ENCODE results near the gene GPR161.

Gene GPR161

GRCh38 chr1:168096296-168097165 is 40.2 kb downstream of the GPR161 start:
- DNase-seq (no peak), ATAC-seq (replicated peaks) (no peak)
- Mint-ChIP-seq H3K27me3 (peaks cover 0 to 14% of the 10 kb centered on the region in 2 donors), H3K9me3 (no peaks in the 10 kb centered on the region), H3K4me3 (no peak overlapping the region), H3K27ac (no peak overlapping the region), H3K36me3 (ENCODE audit: insufficient read depth) (no peaks in the 10 kb centered on the region), H3K4me1 (ENCODE audit: low read depth in 2 of 2) (no peaks in the 10 kb centered on the region)

- Mint-ChIP-seq H3K4me3 (no peak overlapping the region), H3K27me3 (peaks cover 0 to 24% of the 10 kb centered on the region in 2 donors), H3K27ac (no peak overlapping the region), H3K36me3 (ENCODE audit: insufficient read depth) (no peaks in the 10 kb centered on the region), H3K9me3 (no peaks in the 10 kb centered on the region), H3K4me1 (ENCODE audit: low read depth in 2 of 2) (no peaks in the 10 kb centered on the region)
- no peak for ATAC-seq (replicated peaks)
- no peak for DNase-seq
Observed at GRCh38 chr1:168095476-168095875, 41.3 kb downstream of the GPR161 start.

- H3K9me3 Mint-ChIP-seq = no peaks in the 10 kb centered on the region
- ATAC-seq (replicated peaks) (no peak), DNase-seq (no peak)
- no peaks in the 10 kb centered on the region for H3K36me3 Mint-ChIP-seq (ENCODE audit: insufficient read depth)
- H3K4me1 Mint-ChIP-seq (ENCODE audit: low read depth in 2 of 2) = no peaks in the 10 kb centered on the region
- H3K27me3 Mint-ChIP-seq = peaks cover 0 to 37% of the 10 kb centered on the region in 2 donors
- H3K4me3 Mint-ChIP-seq = no peak overlapping the region
- H3K27ac Mint-ChIP-seq = no peak overlapping the region
Observed at GRCh38 chr1:168093616-168094015, 43.1 kb downstream of the GPR161 start.

- H3K4me1 Mint-ChIP-seq (ENCODE audit: low read depth in 2 of 2) = no peaks in the 10 kb centered on the region
- DNase-seq = no peak
- H3K4me3 Mint-ChIP-seq = no peak overlapping the region
- H3K36me3 Mint-ChIP-seq (ENCODE audit: insufficient read depth) = no peaks in the 10 kb centered on the region
- H3K9me3 Mint-ChIP-seq = no peaks in the 10 kb centered on the region
- H3K27me3 Mint-ChIP-seq = peaks cover 5 to 37% of the 10 kb centered on the region in 2 donors
- no peak overlapping the region for H3K27ac Mint-ChIP-seq
- ATAC-seq (replicated peaks) = no peak
Observed at GRCh38 chr1:168092566-168093355, 44.0 kb downstream of the GPR161 start.

GRCh38 chr1:168091720-168092550 is 44.8 kb downstream of the GPR161 start:
- H3K27me3 Mint-ChIP-seq = peaks cover 6 to 41% of the 10 kb centered on the region in 2 donors
- H3K4me1 Mint-ChIP-seq (ENCODE audit: low read depth in 2 of 2) = no peaks in the 10 kb centered on the region
- H3K36me3 Mint-ChIP-seq (ENCODE audit: insufficient read depth) = no peaks in the 10 kb centered on the region
- no peak overlapping the region for H3K4me3 Mint-ChIP-seq
- ATAC-seq (replicated peaks) = no peak
- H3K27ac Mint-ChIP-seq = no peak overlapping the region
- no peaks in the 10 kb centered on the region for H3K9me3 Mint-ChIP-seq
- DNase-seq = no peak

GRCh38 chr1:168091063-168091462 is 45.7 kb downstream of the GPR161 start:
- H3K4me3 Mint-ChIP-seq = no peak overlapping the region
- H3K27me3 Mint-ChIP-seq = peaks cover 6 to 46% of the 10 kb centered on the region in 2 donors
- peak overlapping the region in 1 of 2 donors; percentile 19 for H3K27ac Mint-ChIP-seq
- H3K36me3 Mint-ChIP-seq (ENCODE audit: insufficient read depth) = no peaks in the 10 kb centered on the region
- H3K4me1 Mint-ChIP-seq (ENCODE audit: low read depth in 2 of 2) = no peaks in the 10 kb centered on the region
- ATAC-seq (replicated peaks) (no peak), DNase-seq (no peak)
- H3K9me3 Mint-ChIP-seq = no peaks in the 10 kb centered on the region

GRCh38 chr1:168090395-168090794 is 46.3 kb downstream of the GPR161 start:
- Mint-ChIP-seq H3K36me3 (ENCODE audit: insufficient read depth) (no peaks in the 10 kb centered on the region), H3K9me3 (no peaks in the 10 kb centered on the region), H3K4me1 (ENCODE audit: low read depth in 2 of 2) (no peaks in the 10 kb centered on the region), H3K27me3 (peaks cover 6 to 46% of the 10 kb centered on the region in 2 donors), H3K27ac (no peak overlapping the region), H3K4me3 (no peak overlapping the region)
- no peak for DNase-seq
- no peak for ATAC-seq (replicated peaks)

GRCh38 chr1:168089979-168090337 is 46.8 kb downstream of the GPR161 start:
- H3K36me3 Mint-ChIP-seq (ENCODE audit: insufficient read depth) = no peaks in the 10 kb centered on the region
- no peak for DNase-seq
- H3K9me3 Mint-ChIP-seq = no peaks in the 10 kb centered on the region
- H3K4me1 Mint-ChIP-seq (ENCODE audit: low read depth in 2 of 2) = peaks cover 0 to under 1% of the 10 kb centered on the region in 2 donors
- ATAC-seq (replicated peaks) = no peak
- H3K27me3 Mint-ChIP-seq = peaks cover 6 to 46% of the 10 kb centered on the region in 2 donors
- H3K4me3 Mint-ChIP-seq = no peak overlapping the region
- H3K27ac Mint-ChIP-seq = no peak overlapping the region

- DNase-seq (no peak), ATAC-seq (replicated peaks) (no peak)
- Mint-ChIP-seq H3K27me3 (peaks cover 6 to 42% of the 10 kb centered on the region in 2 donors), H3K4me3 (no peak overlapping the region), H3K9me3 (no peaks in the 10 kb centered on the region), H3K27ac (no peak overlapping the region), H3K36me3 (ENCODE audit: insufficient read depth) (no peaks in the 10 kb centered on the region), H3K4me1 (ENCODE audit: low read depth in 2 of 2) (peaks cover 2 to 3% of the 10 kb centered on the region in 2 donors)
Observed at GRCh38 chr1:168089326-168089978, 47.3 kb downstream of the GPR161 start.

GRCh38 chr1:168088511-168089325 is 48.0 kb downstream of the GPR161 start:
- Mint-ChIP-seq H3K9me3 (no peaks in the 10 kb centered on the region), H3K4me1 (ENCODE audit: low read depth in 2 of 2) (peaks cover 2 to 3% of the 10 kb centered on the region in 2 donors), H3K4me3 (no peak overlapping the region), H3K27ac (no peak overlapping the region), H3K27me3 (peaks cover 6 to 35% of the 10 kb centered on the region in 2 donors), H3K36me3 (ENCODE audit: insufficient read depth) (no peaks in the 10 kb centered on the region)
- no peak for DNase-seq
- ATAC-seq (replicated peaks) = no peak

GRCh38 chr1:168087696-168088095 is 49.0 kb downstream of the GPR161 start:
- Mint-ChIP-seq H3K4me3 (no peak overlapping the region), H3K4me1 (ENCODE audit: low read depth in 2 of 2) (peaks cover 2 to 3% of the 10 kb centered on the region in 2 donors), H3K9me3 (no peaks in the 10 kb centered on the region), H3K36me3 (ENCODE audit: insufficient read depth) (no peaks in the 10 kb centered on the region), H3K27me3 (peaks cover 6 to 31% of the 10 kb centered on the region in 2 donors), H3K27ac (no peak overlapping the region)
- DNase-seq (no peak), ATAC-seq (replicated peaks) (no peak)

- peaks cover 6 to 31% of the 10 kb centered on the region in 2 donors for H3K27me3 Mint-ChIP-seq
- H3K4me3 Mint-ChIP-seq = no peak overlapping the region
- no peak for ATAC-seq (replicated peaks)
- H3K36me3 Mint-ChIP-seq (ENCODE audit: insufficient read depth) = no peaks in the 10 kb centered on the region
- H3K4me1 Mint-ChIP-seq (ENCODE audit: low read depth in 2 of 2) = peaks cover 7% of the 10 kb centered on the region in 2 donors
- no peak for DNase-seq
- H3K27ac Mint-ChIP-seq = no peak overlapping the region
- no peaks in the 10 kb centered on the region for H3K9me3 Mint-ChIP-seq
Observed at GRCh38 chr1:168086438-168086837, 50.3 kb downstream of the GPR161 start.
